Measurements from ENCODE around the gene GPC6. TPM values are rescaled to one million over a fixed set of nuclear protein-coding genes. Genes with fewer than 3 reads are reported as not detected.

The GPC6 gene
- total and polyA plus RNA-seq, 2 experiments from 2014 or later, result 26.0 to 92.8 TPM

DNA sequence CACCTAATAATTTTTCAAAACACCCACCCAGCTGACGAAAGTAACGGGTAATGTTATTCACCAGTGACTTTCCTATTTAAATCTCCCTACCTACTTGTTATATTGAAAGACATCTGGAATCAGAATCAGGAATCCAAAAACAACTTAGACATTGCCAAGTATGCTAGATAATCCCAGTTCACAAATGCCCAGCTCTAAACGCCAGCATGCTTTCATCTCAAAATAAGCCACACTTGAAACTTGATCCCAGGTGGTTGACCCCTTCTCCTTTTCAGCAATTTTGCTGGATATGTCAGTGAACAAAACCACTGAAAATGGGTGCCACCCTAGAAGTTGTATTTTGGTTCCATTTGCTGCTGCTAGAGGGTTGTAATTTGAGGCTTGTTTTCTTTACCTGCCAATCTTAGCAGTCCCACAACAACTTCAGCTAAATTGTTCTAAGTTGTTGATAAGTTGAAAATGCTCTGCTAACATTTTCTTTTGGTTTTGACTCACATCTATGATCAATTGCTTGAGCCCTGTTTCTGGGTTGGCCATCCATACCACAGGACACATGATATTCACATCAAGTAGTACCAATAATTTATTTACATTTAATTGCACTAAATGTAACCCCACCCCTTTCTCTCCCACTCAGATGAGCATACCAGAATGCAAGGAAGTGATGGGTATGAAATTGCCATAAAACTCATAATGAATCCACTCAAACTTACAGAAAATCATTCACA is 1186.4 kb downstream of the GPC6 start:
- Histone ChIP-seq H4K20me1 (ENCODE audit: insufficient read depth, poor library complexity, severe bottlenecking) (no peaks in the 10 kb centered on the region), H3K79me2 (no peaks in the 10 kb centered on the region), H3K4me1 (ENCODE audit: insufficient read depth) (peaks cover 11% of the 10 kb centered on the region), H3K27ac (no peak overlapping the region), H3K4me2 (no peak overlapping the region), H2AFZ (no peak overlapping the region), H3K4me3 (no peak overlapping the region), H3K9me3 (ENCODE audit: low read depth) (no peaks in the 10 kb centered on the region), H3K27me3 (no peaks in the 10 kb centered on the region), H3K9me2 (replicated peaks; ENCODE audit: insufficient read depth) (no peaks in the 10 kb centered on the region), H3K36me3 (replicated peaks; ENCODE audit: insufficient read depth, low read depth) (no peaks in the 10 kb centered on the region)
- TF ChIP-seq EZH2phosphoT487 (IDR thresholded peaks at IDR 0.05; ENCODE audit: low read depth, severe bottlenecking, unreplicated experiment), result no peak
- TF ChIP-seq, protein P1, sequence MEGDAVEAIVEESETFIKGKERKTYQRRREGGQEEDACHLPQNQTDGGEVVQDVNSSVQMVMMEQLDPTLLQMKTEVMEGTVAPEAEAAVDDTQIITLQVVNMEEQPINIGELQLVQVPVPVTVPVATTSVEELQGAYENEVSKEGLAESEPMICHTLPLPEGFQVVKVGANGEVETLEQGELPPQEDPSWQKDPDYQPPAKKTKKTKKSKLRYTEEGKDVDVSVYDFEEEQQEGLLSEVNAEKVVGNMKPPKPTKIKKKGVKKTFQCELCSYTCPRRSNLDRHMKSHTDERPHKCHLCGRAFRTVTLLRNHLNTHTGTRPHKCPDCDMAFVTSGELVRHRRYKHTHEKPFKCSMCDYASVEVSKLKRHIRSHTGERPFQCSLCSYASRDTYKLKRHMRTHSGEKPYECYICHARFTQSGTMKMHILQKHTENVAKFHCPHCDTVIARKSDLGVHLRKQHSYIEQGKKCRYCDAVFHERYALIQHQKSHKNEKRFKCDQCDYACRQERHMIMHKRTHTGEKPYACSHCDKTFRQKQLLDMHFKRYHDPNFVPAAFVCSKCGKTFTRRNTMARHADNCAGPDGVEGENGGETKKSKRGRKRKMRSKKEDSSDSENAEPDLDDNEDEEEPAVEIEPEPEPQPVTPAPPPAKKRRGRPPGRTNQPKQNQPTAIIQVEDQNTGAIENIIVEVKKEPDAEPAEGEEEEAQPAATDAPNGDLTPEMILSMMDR (IDR thresholded peaks at IDR 0.05; ENCODE audit: poor library complexity), result no peak
- no peak for TF ChIP-seq EZH2 (IDR thresholded peaks at IDR 0.05; ENCODE audit: borderline replicate concordance)
- no peak for DNase-seq (ENCODE audit: low spot score)
- WGBS (ENCODE audit: low lambda C conversion rate, missing lambda C conversion rate), result 59% methylated on average over 3 of the region's 3 CpGs

- Histone ChIP-seq H3K4me1 (ENCODE audit: insufficient read depth) (peaks cover 11% of the 10 kb centered on the region), H3K4me2 (no peak overlapping the region), H4K20me1 (ENCODE audit: insufficient read depth, poor library complexity, severe bottlenecking) (no peaks in the 10 kb centered on the region), H3K9me3 (ENCODE audit: low read depth) (no peaks in the 10 kb centered on the region), H3K27ac (no peak overlapping the region), H3K9me2 (replicated peaks; ENCODE audit: insufficient read depth) (no peaks in the 10 kb centered on the region), H2AFZ (no peak overlapping the region), H3K4me3 (no peak overlapping the region), H3K27me3 (no peaks in the 10 kb centered on the region), H3K36me3 (replicated peaks; ENCODE audit: insufficient read depth, low read depth) (no peaks in the 10 kb centered on the region), H3K79me2 (no peaks in the 10 kb centered on the region)
- no peak for DNase-seq (ENCODE audit: low spot score)
- no peak for TF ChIP-seq EZH2phosphoT487 (IDR thresholded peaks at IDR 0.05; ENCODE audit: low read depth, severe bottlenecking, unreplicated experiment)
- TF ChIP-seq EZH2 (IDR thresholded peaks at IDR 0.05; ENCODE audit: borderline replicate concordance), result no peak
- TF ChIP-seq, protein P1 (IDR thresholded peaks at IDR 0.05; ENCODE audit: poor library complexity), result no peak
Measured at GRCh38 chr13:94413598-94413944, 1187.0 kb downstream of the GPC6 start.

DNA sequence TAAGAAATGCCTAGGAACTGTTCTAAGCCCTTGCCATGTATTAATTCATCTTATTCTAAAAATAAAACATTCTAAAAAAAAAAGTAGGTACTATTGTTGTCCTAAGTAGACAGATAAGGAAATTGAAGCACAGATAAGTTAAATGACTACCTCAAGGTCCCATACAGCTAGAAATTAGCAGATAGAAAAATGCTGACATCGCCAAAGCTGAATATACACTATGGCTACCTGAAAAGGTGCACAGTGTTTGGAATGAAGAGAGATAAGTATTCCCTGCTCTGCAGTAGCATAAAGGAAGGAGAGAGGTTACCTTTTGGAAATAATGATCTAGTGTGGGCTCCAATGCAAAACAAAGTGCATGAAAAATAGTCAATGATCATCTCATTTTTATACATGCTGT is 1187.5 kb downstream of the GPC6 start:
- no peak overlapping the region for H3K4me3 ChIP-seq
- no peaks in the 10 kb centered on the region for H3K79me2 ChIP-seq
- no peak overlapping the region for H3K4me2 ChIP-seq
- TF ChIP-seq EZH2phosphoT487 (IDR thresholded peaks at IDR 0.05; ENCODE audit: low read depth, severe bottlenecking, unreplicated experiment) (no peak), EZH2 (IDR thresholded peaks at IDR 0.05; ENCODE audit: borderline replicate concordance) (no peak)
- TF ChIP-seq, protein P1 (IDR thresholded peaks at IDR 0.05; ENCODE audit: poor library complexity), result no peak
- no peaks in the 10 kb centered on the region for H3K9me2 ChIP-seq (replicated peaks; ENCODE audit: insufficient read depth)
- H3K4me1 ChIP-seq (ENCODE audit: insufficient read depth), result peaks cover 11% of the 10 kb centered on the region
- H3K27me3 ChIP-seq, result no peaks in the 10 kb centered on the region
- DNase-seq (ENCODE audit: low spot score), result no peak
- no peaks in the 10 kb centered on the region for H3K36me3 ChIP-seq (replicated peaks; ENCODE audit: insufficient read depth, low read depth)
- no peaks in the 10 kb centered on the region for H4K20me1 ChIP-seq (ENCODE audit: insufficient read depth, poor library complexity, severe bottlenecking)
- H3K9me3 ChIP-seq (ENCODE audit: low read depth), result no peaks in the 10 kb centered on the region
- no peak overlapping the region for H2AFZ ChIP-seq
- no peak overlapping the region for H3K27ac ChIP-seq
- whole genome bisulfite sequencing (ENCODE audit: low lambda C conversion rate, missing lambda C conversion rate), result 94% methylated on average over 1 of the region's 1 CpG
